Measurements from ENCODE around the gene PPIP5K1.
"Not testable (repeated sequence)": the region's sequence is repeated elsewhere in the genome, so short reads cannot be mapped to it uniquely, and the experiment has no call there.

The PPIP5K1 gene

DNA sequence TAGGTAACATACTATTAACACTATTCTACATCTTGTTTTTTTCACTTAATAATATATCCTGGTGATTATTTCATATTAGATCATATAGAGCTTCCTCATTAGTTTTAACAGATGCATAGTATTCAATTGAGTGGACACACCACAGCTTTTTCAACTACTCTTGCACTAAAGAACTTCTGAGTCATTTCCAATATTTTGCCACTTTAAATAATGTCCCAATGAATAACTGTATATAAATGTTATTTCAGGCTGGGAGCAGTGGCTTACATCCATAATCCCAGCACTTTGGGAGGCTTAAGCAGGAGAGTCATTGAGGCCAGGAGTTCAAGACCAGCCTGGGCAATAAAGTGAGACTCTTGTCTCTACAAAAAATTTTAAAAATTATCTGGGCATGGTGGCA lies 45.7 kb downstream of the PPIP5K1 start:
- no peak for DNase-seq

- DNase-seq, result no peak
These were observed 48.2 kb downstream of the PPIP5K1 start for GRCh38 chr15:43541785-43542184.

GRCh38 chr15:43538091-43538490 lies 51.9 kb downstream of the PPIP5K1 start:
- DNase-seq, result no peak

DNA sequence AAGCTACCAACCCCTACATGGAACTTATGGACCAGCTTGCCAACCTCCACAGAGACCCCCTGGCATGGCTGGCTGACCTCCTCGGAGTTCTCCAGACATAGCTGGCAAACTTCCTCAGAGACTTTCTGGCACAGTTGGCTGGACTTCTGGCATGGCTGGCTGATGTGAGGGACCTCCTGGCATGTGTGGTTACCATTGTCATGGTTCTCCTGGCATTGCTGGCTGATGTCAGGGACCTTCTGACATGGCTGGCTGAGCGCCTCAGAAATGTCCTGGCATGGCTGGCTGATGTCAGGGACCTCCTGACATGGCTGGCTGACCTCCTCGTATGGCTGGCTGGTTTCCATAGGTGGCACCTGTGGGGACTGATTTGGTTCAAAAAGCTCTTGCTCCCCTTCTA lies 55.1 kb downstream of the PPIP5K1 start:
- no peak for DNase-seq

GRCh38 chr15:43532826-43533225 lies 57.2 kb downstream of the PPIP5K1 start:
- not testable (repeated sequence) for DNase-seq

GRCh38 chr15:43531018-43531670 lies 58.9 kb downstream of the PPIP5K1 start:
- no peak for DNase-seq

- DNase-seq, result no peak
These were observed 60.2 kb downstream of the PPIP5K1 start for GRCh38 chr15:43529587-43530345.

DNA sequence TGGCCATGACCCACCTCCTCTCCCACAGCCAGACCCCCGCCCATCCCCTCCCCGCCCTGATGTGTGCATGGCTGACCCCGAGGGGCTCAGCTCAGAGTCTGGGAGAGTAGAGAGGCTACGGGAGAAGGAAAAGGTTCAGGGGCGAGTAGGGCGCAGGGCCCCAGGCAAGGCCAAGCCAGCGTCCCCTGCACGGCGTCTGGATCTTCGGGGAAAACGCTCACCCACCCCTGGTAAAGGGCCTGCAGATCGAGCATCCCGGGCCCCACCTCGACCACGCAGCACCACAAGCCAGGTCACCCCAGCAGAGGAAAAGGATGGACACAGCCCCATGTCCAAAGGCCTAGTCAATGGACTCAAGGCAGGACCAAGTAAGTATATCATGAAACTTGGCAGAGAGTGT lies 60.9 kb downstream of the PPIP5K1 start:
- no peak for DNase-seq

DNA sequence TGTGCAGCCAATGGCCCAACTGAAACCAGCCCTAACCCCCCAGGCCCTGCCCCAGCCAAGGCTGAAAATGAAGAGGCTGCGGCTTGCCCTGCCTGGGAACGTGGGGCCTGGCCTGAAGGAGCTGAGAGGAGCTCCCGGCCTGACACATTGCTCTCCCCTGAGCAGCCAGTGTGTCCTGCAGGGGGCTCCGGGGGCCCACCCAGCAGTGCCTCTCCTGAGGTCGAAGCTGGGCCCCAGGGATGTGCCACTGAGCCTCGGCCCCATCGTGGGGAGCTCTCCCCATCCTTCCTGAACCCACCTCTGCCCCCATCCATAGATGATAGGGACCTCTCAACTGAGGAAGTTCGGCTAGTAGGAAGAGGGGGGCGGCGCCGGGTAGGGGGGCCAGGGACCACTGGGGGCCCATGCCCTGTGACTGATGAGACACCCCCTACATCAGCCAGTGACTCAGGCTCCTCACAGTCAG lies 61.4 kb downstream of the PPIP5K1 start:
- DNase-seq, result no peak

- DNase-seq, result no peak
These were observed 62.0 kb downstream of the PPIP5K1 start for GRCh38 chr15:43527802-43528541.

- DNase-seq, result no peak
These were observed 62.8 kb downstream of the PPIP5K1 start for GRCh38 chr15:43527016-43527801.

DNA sequence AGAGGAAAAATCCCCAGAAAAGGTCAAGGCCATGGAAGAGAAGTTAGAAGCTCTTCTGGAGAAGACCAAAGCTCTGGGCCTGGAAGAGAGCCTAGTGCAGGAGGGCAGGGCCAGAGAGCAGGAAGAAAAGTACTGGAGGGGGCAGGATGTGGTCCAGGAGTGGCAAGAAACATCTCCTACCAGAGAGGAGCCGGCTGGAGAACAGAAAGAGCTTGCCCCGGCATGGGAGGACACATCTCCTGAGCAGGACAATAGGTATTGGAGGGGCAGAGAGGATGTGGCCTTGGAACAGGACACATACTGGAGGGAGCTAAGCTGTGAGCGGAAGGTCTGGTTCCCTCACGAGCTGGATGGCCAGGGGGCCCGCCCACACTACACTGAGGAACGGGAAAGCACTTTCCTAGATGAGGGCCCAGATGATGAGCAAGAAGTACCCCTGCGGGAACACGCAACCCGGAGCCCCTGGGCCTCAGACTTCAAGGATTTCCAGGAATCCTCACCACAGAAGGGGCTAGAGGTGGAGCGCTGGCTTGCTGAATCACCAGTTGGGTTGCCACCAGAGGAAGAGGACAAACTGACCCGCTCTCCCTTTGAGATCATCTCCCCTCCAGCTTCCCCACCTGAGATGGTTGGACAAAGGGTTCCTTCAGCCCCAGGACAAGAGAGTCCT lies 63.6 kb downstream of the PPIP5K1 start:
- no peak for DNase-seq

DNA sequence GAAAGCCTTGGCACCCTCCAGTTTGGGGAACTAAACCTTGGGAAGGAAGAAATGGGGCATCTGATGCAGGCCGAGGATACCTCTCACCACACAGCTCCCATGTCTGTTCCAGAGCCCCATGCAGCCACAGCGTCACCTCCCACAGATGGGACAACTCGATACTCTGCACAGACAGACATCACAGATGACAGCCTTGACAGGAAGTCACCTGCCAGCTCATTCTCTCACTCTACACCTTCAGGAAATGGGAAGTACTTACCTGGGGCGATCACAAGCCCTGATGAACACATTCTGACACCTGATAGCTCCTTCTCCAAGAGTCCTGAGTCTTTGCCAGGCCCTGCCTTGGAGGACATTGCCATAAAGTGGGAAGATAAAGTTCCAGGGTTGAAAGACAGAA lies 64.9 kb downstream of the PPIP5K1 start:
- no peak for DNase-seq

GRCh38 chr15:43524254-43524845 lies 65.7 kb downstream of the PPIP5K1 start:
- no peak for DNase-seq

- no peak for DNase-seq
These were observed 66.4 kb downstream of the PPIP5K1 start for GRCh38 chr15:43523646-43524045.

DNA sequence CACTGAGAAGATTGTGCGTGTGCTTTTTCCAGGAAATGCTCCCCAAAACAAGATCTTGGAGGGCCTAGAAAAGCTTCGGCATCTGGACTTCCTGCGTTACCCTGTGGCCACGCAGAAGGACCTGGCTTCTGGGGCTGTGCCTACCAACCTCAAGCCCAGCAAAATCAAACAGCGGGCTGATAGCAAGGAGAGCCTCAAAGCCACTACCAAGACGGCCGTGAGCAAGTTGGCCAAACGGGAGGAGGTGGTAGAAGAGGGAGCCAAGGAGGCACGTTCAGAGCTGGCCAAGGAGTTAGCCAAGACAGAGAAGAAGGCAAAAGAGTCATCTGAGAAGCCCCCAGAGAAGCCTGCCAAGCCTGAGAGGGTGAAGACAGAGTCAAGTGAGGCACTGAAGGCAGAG lies 67.8 kb downstream of the PPIP5K1 start:
- DNase-seq, result no peak

DNA sequence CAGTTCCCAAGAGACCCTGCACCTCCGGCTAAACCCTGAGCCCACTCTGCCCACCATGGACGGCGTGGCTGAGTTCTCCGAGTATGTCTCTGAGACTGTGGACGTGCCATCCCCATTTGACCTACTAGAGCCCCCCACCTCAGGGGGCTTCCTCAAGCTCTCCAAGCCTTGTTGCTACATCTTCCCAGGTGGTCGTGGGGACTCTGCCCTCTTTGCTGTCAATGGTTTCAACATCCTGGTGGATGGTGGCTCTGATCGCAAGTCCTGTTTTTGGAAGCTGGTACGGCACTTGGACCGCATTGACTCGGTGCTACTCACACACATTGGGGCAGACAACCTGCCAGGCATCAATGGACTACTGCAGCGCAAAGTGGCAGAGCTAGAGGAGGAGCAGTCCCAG lies 68.6 kb downstream of the PPIP5K1 start:
- no peak for DNase-seq

DNA sequence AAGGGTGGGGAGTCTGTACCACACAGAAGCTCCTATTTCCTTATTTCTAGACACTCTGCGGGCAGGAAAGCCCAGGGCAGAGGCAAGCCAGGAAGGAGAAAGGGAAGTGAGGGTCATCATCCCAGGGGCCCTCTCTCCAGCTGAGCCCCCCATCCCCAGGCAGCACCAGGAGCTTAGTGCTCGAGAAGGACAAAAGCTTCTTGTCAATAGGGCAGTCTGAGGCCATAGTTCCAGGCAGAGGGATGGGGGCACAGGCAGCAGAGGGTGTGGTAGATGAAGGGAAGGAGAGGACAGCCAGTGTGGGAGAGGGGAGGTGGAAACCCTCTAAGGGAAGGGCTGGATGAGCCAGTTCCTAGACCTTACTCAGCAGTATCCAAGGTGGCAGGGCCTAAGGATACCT lies 69.9 kb downstream of the PPIP5K1 start:
- no peak for DNase-seq

GRCh38 chr15:43519196-43519595 lies 70.8 kb downstream of the PPIP5K1 start:
- DNase-seq, result no peak

DNA sequence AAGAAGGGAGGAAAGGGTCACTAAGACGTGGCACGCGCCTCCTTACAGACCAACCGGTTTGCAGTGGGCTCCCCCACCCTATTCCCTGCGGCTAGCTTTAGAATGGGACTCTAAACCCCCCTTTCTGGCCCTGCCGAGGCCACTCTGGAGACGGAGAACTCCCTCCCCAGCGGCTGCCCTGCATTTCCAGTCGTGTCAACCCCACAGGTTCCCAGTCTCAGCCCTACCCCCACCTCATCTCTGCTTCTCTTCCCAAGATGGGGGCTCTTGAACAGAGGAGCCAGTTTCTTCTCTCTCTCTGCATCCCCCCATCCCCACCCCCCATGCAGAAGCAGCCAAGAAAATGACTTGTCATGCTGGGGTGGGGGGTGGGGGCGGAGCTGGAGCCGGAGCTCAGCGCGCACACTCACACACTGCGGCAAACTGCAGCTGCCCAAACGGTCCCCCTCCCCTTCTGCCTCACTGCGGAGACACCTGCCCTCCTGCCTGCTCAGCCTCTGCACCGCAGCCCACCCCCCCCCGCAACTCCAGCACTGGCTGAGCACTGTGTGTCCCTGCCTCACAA lies 71.7 kb downstream of the PPIP5K1 start:
- DNase-seq, result no peak

GRCh38 chr15:43517354-43518196 lies 72.4 kb downstream of the PPIP5K1 start, which contains the start of gene MAP1A:
Gene MAP1A (plus strand): TSS chr15:43517608. CDS start chr15:43521474, 3,866 bp downstream.
- no peak for DNase-seq
